Measurements from ENCODE around the gene VSIG4. TPM values are rescaled to one million over a fixed set of nuclear protein-coding genes. Genes with fewer than 3 reads are reported as not detected.

VSIG4 gene
- total and polyA plus RNA-seq, 2 donors (not counting 1 experiment from before 2014, with no cell fraction given), result 0.09 TPM; not detected in 1

DNA sequence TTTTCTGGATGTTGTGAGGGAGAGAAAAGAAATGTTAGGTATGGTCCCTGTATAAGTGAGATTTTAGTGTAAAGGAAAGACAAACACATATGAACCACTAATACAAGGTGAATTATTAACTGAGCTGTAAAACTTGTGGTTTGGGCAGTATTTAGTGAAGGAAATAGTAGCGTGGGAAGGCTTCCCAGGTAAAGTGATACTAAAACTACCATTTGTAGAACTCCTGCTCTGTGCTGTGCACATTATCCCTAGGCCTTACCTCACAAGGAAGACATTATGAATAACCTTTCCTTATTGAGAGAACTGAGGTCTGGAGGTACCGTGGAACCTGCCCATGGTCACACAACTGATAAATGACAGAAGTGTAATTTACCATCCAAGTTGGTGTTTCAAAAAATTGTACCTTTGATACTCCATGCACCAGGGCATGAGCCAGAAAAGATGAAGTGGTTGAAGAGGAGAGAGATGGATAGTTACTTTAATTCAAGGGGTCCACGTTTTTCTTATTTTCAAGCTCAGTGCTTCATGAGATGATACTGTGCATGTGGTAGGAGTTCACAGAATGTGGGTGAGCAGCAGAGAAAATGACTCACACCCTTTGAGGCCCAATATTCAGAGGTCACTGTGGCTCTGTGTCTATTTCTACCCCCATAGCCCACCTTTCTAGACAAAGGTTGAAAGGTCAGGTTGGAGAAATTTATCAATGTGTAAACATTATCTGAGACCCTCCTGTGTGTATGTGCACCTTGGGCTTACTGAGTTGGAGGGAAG lies 2.6 kb upstream of the VSIG4 start:
- Histone ChIP-seq H3K27me3 (replicated peaks in 1 of 4; ENCODE audit: control extremely low read depth in 1 of 4, control insufficient read depth in 3 of 4, insufficient read depth in 4 of 4, low read length in 3 of 4) (no peaks in the 10 kb centered on the region), H4K20me1 (ENCODE audit: control insufficient read depth, insufficient read depth, low read length, poor library complexity, severe bottlenecking) (no peaks in the 10 kb centered on the region), H3K27ac (ENCODE audit: low read length in 2 of 2) (no peak overlapping the region), H3K9ac (ENCODE audit: low read length) (no peak overlapping the region), H3K79me2 (ENCODE audit: control insufficient read depth, insufficient read depth, low read length) (no peaks in the 10 kb centered on the region), H3K4me1 (ENCODE audit: control insufficient read depth in 2 of 2, insufficient read depth in 2 of 2, low read length in 2 of 2) (peaks cover 25 to 27% of the 10 kb centered on the region in 2 donors), H3K36me3 (replicated peaks in 1 of 2; ENCODE audit: control extremely low read depth in 1 of 2, control insufficient read depth in 1 of 2, extremely low read depth in 1 of 2, insufficient read depth in 2 of 2, low read length in 1 of 2) (no peaks in the 10 kb centered on the region), H2AFZ (ENCODE audit: insufficient read depth, low read depth, low read length, poor library complexity, severe bottlenecking) (no peak overlapping the region), H3K4me2 (replicated peaks; ENCODE audit: low read depth, low read length, poor library complexity, severe bottlenecking) (no peak overlapping the region), H3K4me3 (ENCODE audit: control extremely low read depth in 1 of 5, extremely low read depth in 1 of 5, insufficient read depth in 1 of 5, low read depth in 2 of 5, low read length in 4 of 5) (no peak overlapping the region), H3K9me3 (ENCODE audit: control extremely low read depth in 1 of 3, control insufficient read depth in 2 of 3, insufficient read depth in 1 of 3, low read length in 2 of 3) (no peaks in the 10 kb centered on the region)
- WGBS (ENCODE audit: insufficient coverage), result 100% methylated on average over 1 of the region's 3 CpGs
- peaks cover 35% of the 10 kb centered on the region for H3K4me1 Mint-ChIP-seq
- no peak for TF ChIP-seq EZH2 (IDR thresholded peaks at IDR 0.05; ENCODE audit: borderline replicate concordance, insufficient read depth, low read depth, low read length, poor library complexity, severe bottlenecking)
- intact Hi-C loops (cut with micrococcal nuclease), result loop anchor here (10.0 kb wide), 1 partner anchor 48 kb away; no protein-coding TSS in a partner anchor
- no peaks in the 10 kb centered on the region for H3K9me3 Mint-ChIP-seq (ENCODE audit: insufficient read depth)
- POLR2A ChIA-PET, result no interaction called here
- H3K4me3 Mint-ChIP-seq, result no peak overlapping the region
- H3K27ac Mint-ChIP-seq, result no peak overlapping the region
- CTCF ChIA-PET, result no interaction called here
- no peak for ATAC-seq (ENCODE audit: low read depth)
- DNase-seq, result no peak
- H3K27me3 Mint-ChIP-seq, result no peaks in the 10 kb centered on the region

DNA sequence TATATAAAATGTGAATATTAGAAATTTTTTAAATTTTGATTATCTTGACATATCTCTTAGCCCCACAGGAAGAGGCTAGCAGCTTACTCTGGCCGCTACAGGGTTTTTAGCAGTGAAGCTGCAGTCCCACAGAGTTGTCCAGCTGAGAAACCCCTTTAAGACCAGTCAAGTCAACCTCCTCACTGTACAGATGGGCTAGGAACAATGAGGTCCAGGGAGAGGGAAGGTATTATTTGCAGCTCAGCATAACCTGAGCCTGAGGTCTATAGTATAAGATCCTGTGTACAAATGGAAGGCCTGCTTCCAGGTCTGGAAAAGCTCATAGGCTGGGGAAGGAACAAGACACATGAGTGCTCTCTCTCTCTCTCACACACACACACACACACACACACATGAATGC lies 1.8 kb downstream of the VSIG4 start:
- H3K27ac ChIP-seq (ENCODE audit: low read length in 2 of 2), result no peak overlapping the region
- no peak overlapping the region for H3K4me2 ChIP-seq (replicated peaks; ENCODE audit: low read depth, low read length, poor library complexity, severe bottlenecking)
- H3K9me3 ChIP-seq (ENCODE audit: control extremely low read depth in 1 of 3, control insufficient read depth in 2 of 3, insufficient read depth in 1 of 3, low read length in 2 of 3), result no peaks in the 10 kb centered on the region
- no peaks in the 10 kb centered on the region for H3K4me1 ChIP-seq (ENCODE audit: control insufficient read depth in 2 of 2, insufficient read depth in 2 of 2, low read length in 2 of 2)
- no peak overlapping the region for H3K4me3 ChIP-seq (ENCODE audit: control extremely low read depth in 1 of 5, extremely low read depth in 1 of 5, insufficient read depth in 1 of 5, low read depth in 2 of 5, low read length in 4 of 5)
- ChIA-PET POLR2A (no interaction called here), CTCF (interaction anchor here (0.8 kb wide), 1 partner anchor 21 kb away, joined by 3 read pairs; no protein-coding TSS in a partner anchor)
- Mint-ChIP-seq H3K4me3 (no peak overlapping the region), H3K27ac (peak overlapping the region; percentile 6), H3K27me3 (no peaks in the 10 kb centered on the region), H3K9me3 (ENCODE audit: insufficient read depth) (no peaks in the 10 kb centered on the region), H3K4me1 (peaks cover 3% of the 10 kb centered on the region)
- H3K27me3 ChIP-seq (replicated peaks in 1 of 4; ENCODE audit: control extremely low read depth in 1 of 4, control insufficient read depth in 3 of 4, insufficient read depth in 4 of 4, low read length in 3 of 4), result no peaks in the 10 kb centered on the region
- H3K79me2 ChIP-seq (ENCODE audit: control insufficient read depth, insufficient read depth, low read length), result no peaks in the 10 kb centered on the region
- no peaks in the 10 kb centered on the region for H3K36me3 ChIP-seq (replicated peaks in 1 of 2; ENCODE audit: control extremely low read depth in 1 of 2, control insufficient read depth in 1 of 2, extremely low read depth in 1 of 2, insufficient read depth in 2 of 2, low read length in 1 of 2)
- H3K9ac ChIP-seq (ENCODE audit: low read length), result no peak overlapping the region
- no CpG with 5 or more reads among the region's 1 CpG for WGBS (ENCODE audit: insufficient coverage)
- TF ChIP-seq, protein P1, sequence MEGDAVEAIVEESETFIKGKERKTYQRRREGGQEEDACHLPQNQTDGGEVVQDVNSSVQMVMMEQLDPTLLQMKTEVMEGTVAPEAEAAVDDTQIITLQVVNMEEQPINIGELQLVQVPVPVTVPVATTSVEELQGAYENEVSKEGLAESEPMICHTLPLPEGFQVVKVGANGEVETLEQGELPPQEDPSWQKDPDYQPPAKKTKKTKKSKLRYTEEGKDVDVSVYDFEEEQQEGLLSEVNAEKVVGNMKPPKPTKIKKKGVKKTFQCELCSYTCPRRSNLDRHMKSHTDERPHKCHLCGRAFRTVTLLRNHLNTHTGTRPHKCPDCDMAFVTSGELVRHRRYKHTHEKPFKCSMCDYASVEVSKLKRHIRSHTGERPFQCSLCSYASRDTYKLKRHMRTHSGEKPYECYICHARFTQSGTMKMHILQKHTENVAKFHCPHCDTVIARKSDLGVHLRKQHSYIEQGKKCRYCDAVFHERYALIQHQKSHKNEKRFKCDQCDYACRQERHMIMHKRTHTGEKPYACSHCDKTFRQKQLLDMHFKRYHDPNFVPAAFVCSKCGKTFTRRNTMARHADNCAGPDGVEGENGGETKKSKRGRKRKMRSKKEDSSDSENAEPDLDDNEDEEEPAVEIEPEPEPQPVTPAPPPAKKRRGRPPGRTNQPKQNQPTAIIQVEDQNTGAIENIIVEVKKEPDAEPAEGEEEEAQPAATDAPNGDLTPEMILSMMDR (IDR thresholded peaks at IDR 0.05), result no peak
- no peak for TF ChIP-seq EZH2 (IDR thresholded peaks at IDR 0.05; ENCODE audit: borderline replicate concordance, insufficient read depth, low read depth, low read length, poor library complexity, severe bottlenecking)
- no peak overlapping the region for H2AFZ ChIP-seq (ENCODE audit: insufficient read depth, low read depth, low read length, poor library complexity, severe bottlenecking)
- H4K20me1 ChIP-seq (ENCODE audit: control insufficient read depth, insufficient read depth, low read length, poor library complexity, severe bottlenecking), result no peaks in the 10 kb centered on the region
- intact Hi-C loops (cut with micrococcal nuclease), result no loop called here
- no peak for ATAC-seq (ENCODE audit: low read depth)
- DNase-seq, result no peak
